NCI-H2196 (cell line): ENCODE results near the gene HDAC10.
A peak's percentile ranks its signal among the peaks of the same experiment; 100 is the strongest.

Source experiments
- DNase-seq: peaks from one replicate; lab custom pipeline; 2025; ENCODE audit not compliant: unreplicated experiment; lab: John Stamatoyannopoulos, UW

Gene HDAC10

GRCh38 chr22:50257041-50257440 lies 6.0 kb upstream of the HDAC10 start:
- no peak for DNase-seq

GRCh38 chr22:50256258-50256862 lies 5.3 kb upstream of the HDAC10 start:
- no peak for DNase-seq

GRCh38 chr22:50255607-50256006 lies 4.5 kb upstream of the HDAC10 start:
- no peak for DNase-seq

- DNase-seq = no peak
Observed at GRCh38 chr22:50255099-50255498, 4.0 kb upstream of the HDAC10 start.

GRCh38 chr22:50253941-50254340 lies 2.9 kb upstream of the HDAC10 start:
- no peak for DNase-seq

- DNase-seq = no peak
Observed at GRCh38 chr22:50253046-50253915, 2.2 kb upstream of the HDAC10 start.

GRCh38 chr22:50252082-50253045 lies 1.3 kb upstream of the HDAC10 start:
- DNase-seq = peak; percentile 44

- DNase-seq = no peak
Observed at GRCh38 chr22:50251477-50252081, 514 bp upstream of the HDAC10 start.

GRCh38 chr22:50250249-50250554 lies 863 bp downstream of the HDAC10 start:
- no peak for DNase-seq

- no peak for DNase-seq
Observed at GRCh38 chr22:50249341-50250248, 1.5 kb downstream of the HDAC10 start.

GRCh38 chr22:50248196-50249081 lies 2.6 kb downstream of the HDAC10 start:
- DNase-seq = no peak

- DNase-seq = peak; percentile 81
Observed at GRCh38 chr22:50247748-50248147, 3.3 kb downstream of the HDAC10 start.

- no peak for DNase-seq
Observed at GRCh38 chr22:50246242-50247175, 4.6 kb downstream of the HDAC10 start.

- DNase-seq = no peak
Observed at GRCh38 chr22:50245214-50246072, 5.6 kb downstream of the HDAC10 start.

- DNase-seq = peak; percentile 83
Observed at GRCh38 chr22:50244420-50245213, 6.4 kb downstream of the HDAC10 start, which contains the start of gene TUBGCP6. TSS of gene TUBGCP6 (minus strand) at chr22:50245023. CDS start at chr22:50244459, 564 bp downstream.
